Measurements from ENCODE around the gene TMED7.

GRCh38 chr5:115661101-115661500 lies 35.3 kb upstream of the TMED7 start:
- TF ChIP-seq REST (IDR thresholded peaks at IDR 0.05; ENCODE audit: low read depth) (no peak), RAD21 (IDR thresholded peaks at IDR 0.05; ENCODE audit: low read depth) (no peak), NFIC (IDR thresholded peaks at IDR 0.05) (no peak), TCF12 (IDR thresholded peaks at IDR 0.05; ENCODE audit: low read depth) (no peak), FOXM1 (IDR thresholded peaks at IDR 0.05; ENCODE audit: borderline replicate concordance, low read depth) (no peak), MAX (IDR thresholded peaks at IDR 0.05) (no peak), EP300 (IDR thresholded peaks at IDR 0.05; ENCODE audit: borderline replicate concordance) (no peak), ZBTB7A (IDR thresholded peaks at IDR 0.05; ENCODE audit: low read depth) (no peak)

Measured in Ishikawa (cell line).